ENCODE results near the gene MYH3.

The MYH3 gene

DNA sequence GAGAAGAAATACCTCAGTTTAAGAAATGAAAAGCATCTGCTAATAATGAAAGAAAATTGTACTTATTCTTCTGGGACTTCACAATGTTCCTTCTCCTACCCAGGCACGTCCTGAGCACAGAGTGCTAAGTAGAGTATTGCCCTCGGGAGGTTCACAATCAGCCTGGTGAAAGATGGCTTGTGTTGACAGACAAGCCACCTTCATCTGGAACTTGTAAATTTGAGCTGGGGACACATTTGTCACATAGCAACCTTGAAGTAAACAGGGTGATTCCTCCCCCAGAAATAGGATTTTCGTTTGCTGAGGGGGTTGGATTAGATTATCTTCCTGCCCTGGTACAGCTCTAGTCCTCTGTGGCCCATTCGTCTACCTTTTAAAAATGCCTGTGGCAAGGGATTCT, 73.3 kb downstream of the MYH3 start:
- TF ChIP-seq, protein P1, sequence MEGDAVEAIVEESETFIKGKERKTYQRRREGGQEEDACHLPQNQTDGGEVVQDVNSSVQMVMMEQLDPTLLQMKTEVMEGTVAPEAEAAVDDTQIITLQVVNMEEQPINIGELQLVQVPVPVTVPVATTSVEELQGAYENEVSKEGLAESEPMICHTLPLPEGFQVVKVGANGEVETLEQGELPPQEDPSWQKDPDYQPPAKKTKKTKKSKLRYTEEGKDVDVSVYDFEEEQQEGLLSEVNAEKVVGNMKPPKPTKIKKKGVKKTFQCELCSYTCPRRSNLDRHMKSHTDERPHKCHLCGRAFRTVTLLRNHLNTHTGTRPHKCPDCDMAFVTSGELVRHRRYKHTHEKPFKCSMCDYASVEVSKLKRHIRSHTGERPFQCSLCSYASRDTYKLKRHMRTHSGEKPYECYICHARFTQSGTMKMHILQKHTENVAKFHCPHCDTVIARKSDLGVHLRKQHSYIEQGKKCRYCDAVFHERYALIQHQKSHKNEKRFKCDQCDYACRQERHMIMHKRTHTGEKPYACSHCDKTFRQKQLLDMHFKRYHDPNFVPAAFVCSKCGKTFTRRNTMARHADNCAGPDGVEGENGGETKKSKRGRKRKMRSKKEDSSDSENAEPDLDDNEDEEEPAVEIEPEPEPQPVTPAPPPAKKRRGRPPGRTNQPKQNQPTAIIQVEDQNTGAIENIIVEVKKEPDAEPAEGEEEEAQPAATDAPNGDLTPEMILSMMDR (IDR thresholded peaks at IDR 0.05; ENCODE audit: borderline replicate concordance, control extremely low read depth, extremely low read depth, insufficient read depth, missing control alignments): no peak
- no peak for DNase-seq (ENCODE audit: low spot score)
- in situ Hi-C loops (cut with MboI; ENCODE audit: low sequenced_read_pairs, unreplicated experiment): no loop called here

DNA sequence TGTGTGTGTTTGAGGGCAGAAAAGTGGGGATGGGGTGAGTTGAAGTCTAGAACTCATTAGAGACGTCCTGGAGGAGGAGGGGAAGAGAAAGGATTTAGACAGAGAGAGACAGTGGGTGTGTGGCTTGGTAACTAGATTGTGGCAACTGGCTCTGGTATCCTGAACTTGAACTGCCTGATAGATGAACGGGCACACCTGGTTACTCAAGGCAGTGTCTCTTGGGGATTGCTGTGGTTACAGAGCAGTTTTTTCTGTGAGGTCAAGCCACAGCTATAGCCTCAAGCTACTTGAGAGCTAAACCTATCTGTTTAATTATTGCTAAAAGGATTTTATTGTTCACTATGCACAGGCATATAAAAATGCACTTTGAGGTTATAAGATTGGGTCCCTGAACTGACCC, 77.8 kb downstream of the MYH3 start:
- in situ Hi-C loops (cut with MboI; ENCODE audit: low sequenced_read_pairs, unreplicated experiment): no loop called here
- TF ChIP-seq, protein P1 (IDR thresholded peaks at IDR 0.05; ENCODE audit: borderline replicate concordance, control extremely low read depth, extremely low read depth, insufficient read depth, missing control alignments): no peak
- no peak for DNase-seq (ENCODE audit: low spot score)
